ENCODE measurements around the gene GNS. TPM values are rescaled to one million over a fixed set of nuclear protein-coding genes. Genes with fewer than 3 reads are reported as not detected.

The GNS gene
- total and polyA plus RNA-seq, 10 of the 15 experiments (the other 5 are each of a cell fraction or from before 2014, with no cell fraction given): 4.1 to 33.8 (median 19.1) TPM

- Histone ChIP-seq H3K27me3 (replicated peaks in 1 of 2; ENCODE audit: control insufficient read depth in 2 of 2, insufficient read depth in 2 of 2, low read length in 1 of 2) (peaks cover 2 to 12% of the 10 kb centered on the region in 2 experiments; a peak in 3 of 4 replicates), H3K4me3 (peak overlapping the region; percentile 65), H2AFZ (ENCODE audit: control insufficient read depth, low read depth, low read length) (peak overlapping the region; percentile 54), H4K20me1 (ENCODE audit: control insufficient read depth, insufficient read depth) (no peaks in the 10 kb centered on the region), H3K36me3 (ENCODE audit: control insufficient read depth in 2 of 2, insufficient read depth in 2 of 2, low read length in 1 of 2) (no peaks in the 10 kb centered on the region), H3K9ac (ENCODE audit: control insufficient read depth, insufficient read depth, low read length) (no peak overlapping the region; the same call in 1 of the 2 replicates), H3K9me3 (replicated peaks; ENCODE audit: control insufficient read depth, insufficient read depth, low read length) (no peaks in the 10 kb centered on the region; the same call in 2 of the 3 replicates), H3K4me1 (ENCODE audit: control insufficient read depth, insufficient read depth, low read length) (peaks cover 3% of the 10 kb centered on the region; the same call in 1 of the 2 replicates), H3K4me2 (ENCODE audit: control insufficient read depth, insufficient read depth) (peak overlapping the region; percentile 96), H3K79me2 (ENCODE audit: control insufficient read depth, insufficient read depth, low read length) (no peaks in the 10 kb centered on the region), H3K27ac (ENCODE audit: control insufficient read depth, insufficient read depth) (no peak overlapping the region)
- DNase-seq (ENCODE audit: low read depth, low spot score): no peak
- TF ChIP-seq IKZF1 (conservative IDR thresholded peaks at IDR 0.05): peak; percentile 69
- TF ChIP-seq BHLHE40 (IDR thresholded peaks at IDR 0.05; ENCODE audit: borderline replicate concordance in 1 of 2, low read depth in 2 of 2, low read length in 1 of 2): 0 out of 4 replicates have a peak, but pooled peaks of 1 of the 2 experiments have one; percentile 4
- no peak for TF ChIP-seq SPI1 (IDR thresholded peaks at IDR 0.05; ENCODE audit: borderline replicate concordance, insufficient read depth, low read depth, low read length)
- no peak for TF ChIP-seq IRF5 (IDR thresholded peaks at IDR 0.05; ENCODE audit: borderline replicate concordance)
- TF ChIP-seq BCL3 (IDR thresholded peaks at IDR 0.05; ENCODE audit: borderline replicate concordance, insufficient read depth, low read depth, low read length, poor library complexity, severe bottlenecking): no peak
- TF ChIP-seq NKRF (conservative IDR thresholded peaks at IDR 0.05): no peak
- TF ChIP-seq PBX3 (IDR thresholded peaks at IDR 0.05; ENCODE audit: insufficient replicate concordance, low read depth, low read length): no peak
- TF ChIP-seq MAX (IDR thresholded peaks at IDR 0.05; ENCODE audit: low read depth, low read length): no peak
- no peak for TF ChIP-seq CHD4 (IDR thresholded peaks at IDR 0.05)
- TF ChIP-seq MXI1 (IDR thresholded peaks at IDR 0.05; ENCODE audit: low read depth, low read length): no peak
- no peak for TF ChIP-seq E2F4 (IDR thresholded peaks at IDR 0.05; ENCODE audit: low read depth, low read length)
- no peak for TF ChIP-seq POLR2AphosphoS2 (IDR thresholded peaks at IDR 0.05; ENCODE audit: low read depth, low read length)
- TF ChIP-seq SUZ12 (IDR thresholded peaks at IDR 0.05; ENCODE audit: unreplicated experiment): peak; percentile 51
- ChIA-PET CTCF (no interaction called here), RAD21 (ENCODE audit: unreplicated experiment) (interaction anchor here (0.9 kb wide), 1 partner anchor 83 kb away, joined by 5 read pairs; no protein-coding TSS in a partner anchor), POLR2A (no interaction called here), SMC1A (ENCODE audit: uncharacterized antibody, unreplicated experiment) (no interaction called here)
- peak; percentile 71 for ATAC-seq
- no TSS peak for BruUV-seq (replicated peaks)
- in situ Hi-C loops (cut with MboI): no loop called here
- intact Hi-C loops (cut with micrococcal nuclease; ENCODE audit: unreplicated experiment): loop anchor here (10.0 kb wide), 1 partner anchor 236 kb away; no protein-coding TSS in a partner anchor
- 4% methylated on average over 82 of the region's 103 CpGs for WGBS (ENCODE audit: insufficient coverage, insufficient replicate concordance, low lambda C conversion rate, missing lambda C conversion rate)
- FAIRE-seq: no peak
These were observed 21.5 kb upstream of the GNS start for GRCh38 chr12:64780531-64781279.

Data from GM12878 (cell line).